ENCODE results near the gene GPC3.

The GPC3 gene

DNA sequence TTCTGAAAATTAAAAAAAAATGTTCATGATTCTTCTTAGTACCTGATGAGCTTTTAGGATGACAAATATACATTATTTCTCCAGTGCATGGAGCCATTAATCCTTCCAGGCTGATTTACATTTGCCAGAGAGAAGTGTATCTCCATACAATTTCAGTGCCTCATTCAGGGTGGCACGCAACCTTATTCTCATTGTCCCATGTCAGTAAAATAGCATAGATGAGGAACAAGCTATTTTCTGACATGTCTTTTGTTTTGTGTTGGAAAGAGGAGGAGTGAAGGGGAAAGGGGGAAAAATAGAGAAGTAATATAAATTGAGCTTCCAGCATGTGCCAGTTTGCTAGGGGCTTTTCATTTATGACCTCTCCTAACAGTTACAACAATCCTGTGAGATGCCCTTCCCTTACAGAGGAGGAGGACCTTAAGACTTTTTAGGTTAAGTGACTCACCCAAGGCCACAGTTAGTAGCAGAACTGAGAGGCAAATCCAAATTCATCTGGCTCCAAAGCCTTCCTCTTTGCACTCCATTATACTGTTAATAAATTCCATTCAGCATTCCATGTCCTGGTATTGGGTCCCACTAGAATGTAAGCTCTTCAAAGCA, 295.3 kb downstream of the GPC3 start:
- TF ChIP-seq, protein P1, sequence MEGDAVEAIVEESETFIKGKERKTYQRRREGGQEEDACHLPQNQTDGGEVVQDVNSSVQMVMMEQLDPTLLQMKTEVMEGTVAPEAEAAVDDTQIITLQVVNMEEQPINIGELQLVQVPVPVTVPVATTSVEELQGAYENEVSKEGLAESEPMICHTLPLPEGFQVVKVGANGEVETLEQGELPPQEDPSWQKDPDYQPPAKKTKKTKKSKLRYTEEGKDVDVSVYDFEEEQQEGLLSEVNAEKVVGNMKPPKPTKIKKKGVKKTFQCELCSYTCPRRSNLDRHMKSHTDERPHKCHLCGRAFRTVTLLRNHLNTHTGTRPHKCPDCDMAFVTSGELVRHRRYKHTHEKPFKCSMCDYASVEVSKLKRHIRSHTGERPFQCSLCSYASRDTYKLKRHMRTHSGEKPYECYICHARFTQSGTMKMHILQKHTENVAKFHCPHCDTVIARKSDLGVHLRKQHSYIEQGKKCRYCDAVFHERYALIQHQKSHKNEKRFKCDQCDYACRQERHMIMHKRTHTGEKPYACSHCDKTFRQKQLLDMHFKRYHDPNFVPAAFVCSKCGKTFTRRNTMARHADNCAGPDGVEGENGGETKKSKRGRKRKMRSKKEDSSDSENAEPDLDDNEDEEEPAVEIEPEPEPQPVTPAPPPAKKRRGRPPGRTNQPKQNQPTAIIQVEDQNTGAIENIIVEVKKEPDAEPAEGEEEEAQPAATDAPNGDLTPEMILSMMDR (IDR thresholded peaks at IDR 0.05; ENCODE audit: insufficient read depth, low read length, poor library complexity, severe bottlenecking) = no peak
- DNase-seq (ENCODE audit: extremely low read depth, insufficient read length) = no peak
- H3K36me3 ChIP-seq (ENCODE audit: control insufficient read depth, insufficient read depth, low read length) = no peaks in the 10 kb centered on the region
- H3K4me3 ChIP-seq (replicated peaks; ENCODE audit: low read depth, low read length) = no peak overlapping the region
- no peaks in the 10 kb centered on the region for H3K27me3 ChIP-seq (replicated peaks; ENCODE audit: control insufficient read depth, insufficient read depth, low read length)

GRCh38 chrX:133685822-133686221, 299.6 kb downstream of the GPC3 start:
- H3K36me3 ChIP-seq (ENCODE audit: control insufficient read depth, insufficient read depth, low read length) = no peaks in the 10 kb centered on the region
- H3K4me3 ChIP-seq (replicated peaks; ENCODE audit: low read depth, low read length) = no peak overlapping the region
- no peak for DNase-seq (ENCODE audit: extremely low read depth, insufficient read length)
- H3K27me3 ChIP-seq (replicated peaks; ENCODE audit: control insufficient read depth, insufficient read depth, low read length) = no peaks in the 10 kb centered on the region
- TF ChIP-seq, protein P1 (IDR thresholded peaks at IDR 0.05; ENCODE audit: insufficient read depth, low read length, poor library complexity, severe bottlenecking) = no peak

DNA sequence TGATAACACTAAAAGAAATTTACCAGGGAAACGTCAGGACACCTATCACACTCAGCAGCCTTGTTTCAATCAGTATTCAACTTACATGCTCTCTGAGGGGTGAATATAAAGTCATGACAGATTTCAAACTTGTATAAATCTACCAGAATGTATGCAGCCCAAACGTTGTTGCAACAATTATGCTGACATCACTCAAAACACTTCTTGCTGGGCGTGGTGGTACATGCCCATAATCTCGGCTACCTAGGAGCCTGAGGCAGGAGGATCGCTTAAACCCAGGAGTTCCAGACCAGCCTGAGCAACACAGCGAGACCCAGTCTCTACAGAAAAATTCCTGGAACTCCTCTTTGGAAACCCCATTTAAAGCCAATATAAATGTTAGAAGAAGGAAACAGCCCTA, 303.5 kb downstream of the GPC3 start:
- Histone ChIP-seq H3K36me3 (ENCODE audit: control insufficient read depth, insufficient read depth, low read length) (no peaks in the 10 kb centered on the region), H3K27me3 (replicated peaks; ENCODE audit: control insufficient read depth, insufficient read depth, low read length) (no peaks in the 10 kb centered on the region), H3K4me3 (replicated peaks; ENCODE audit: low read depth, low read length) (no peak overlapping the region)
- TF ChIP-seq, protein P1 (IDR thresholded peaks at IDR 0.05; ENCODE audit: insufficient read depth, low read length, poor library complexity, severe bottlenecking) = no peak
- no peak for DNase-seq (ENCODE audit: extremely low read depth, insufficient read length)

DNA sequence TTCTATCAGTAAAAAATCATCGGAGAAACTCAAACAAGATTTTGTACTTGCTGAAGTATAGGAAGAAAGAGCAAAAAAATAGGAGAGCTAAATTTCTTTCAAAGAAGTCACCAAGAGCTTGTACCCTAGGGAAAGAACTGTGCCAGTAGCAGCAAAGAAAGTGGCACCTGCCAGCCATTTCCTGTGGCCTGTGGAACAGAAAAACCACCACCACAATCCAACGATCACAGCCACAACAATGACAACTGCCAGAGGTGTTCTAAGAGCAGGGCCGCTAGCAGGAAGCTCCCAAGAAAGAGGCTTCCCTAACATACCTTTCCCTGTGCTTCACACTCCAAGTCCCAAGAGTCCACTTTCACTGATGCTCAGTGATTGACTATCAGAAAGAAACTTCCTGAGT, 304.0 kb downstream of the GPC3 start:
- H3K36me3 ChIP-seq (ENCODE audit: control insufficient read depth, insufficient read depth, low read length) = no peaks in the 10 kb centered on the region
- no peak for DNase-seq (ENCODE audit: extremely low read depth, insufficient read length)
- TF ChIP-seq, protein P1 (IDR thresholded peaks at IDR 0.05; ENCODE audit: insufficient read depth, low read length, poor library complexity, severe bottlenecking) = no peak

DNA sequence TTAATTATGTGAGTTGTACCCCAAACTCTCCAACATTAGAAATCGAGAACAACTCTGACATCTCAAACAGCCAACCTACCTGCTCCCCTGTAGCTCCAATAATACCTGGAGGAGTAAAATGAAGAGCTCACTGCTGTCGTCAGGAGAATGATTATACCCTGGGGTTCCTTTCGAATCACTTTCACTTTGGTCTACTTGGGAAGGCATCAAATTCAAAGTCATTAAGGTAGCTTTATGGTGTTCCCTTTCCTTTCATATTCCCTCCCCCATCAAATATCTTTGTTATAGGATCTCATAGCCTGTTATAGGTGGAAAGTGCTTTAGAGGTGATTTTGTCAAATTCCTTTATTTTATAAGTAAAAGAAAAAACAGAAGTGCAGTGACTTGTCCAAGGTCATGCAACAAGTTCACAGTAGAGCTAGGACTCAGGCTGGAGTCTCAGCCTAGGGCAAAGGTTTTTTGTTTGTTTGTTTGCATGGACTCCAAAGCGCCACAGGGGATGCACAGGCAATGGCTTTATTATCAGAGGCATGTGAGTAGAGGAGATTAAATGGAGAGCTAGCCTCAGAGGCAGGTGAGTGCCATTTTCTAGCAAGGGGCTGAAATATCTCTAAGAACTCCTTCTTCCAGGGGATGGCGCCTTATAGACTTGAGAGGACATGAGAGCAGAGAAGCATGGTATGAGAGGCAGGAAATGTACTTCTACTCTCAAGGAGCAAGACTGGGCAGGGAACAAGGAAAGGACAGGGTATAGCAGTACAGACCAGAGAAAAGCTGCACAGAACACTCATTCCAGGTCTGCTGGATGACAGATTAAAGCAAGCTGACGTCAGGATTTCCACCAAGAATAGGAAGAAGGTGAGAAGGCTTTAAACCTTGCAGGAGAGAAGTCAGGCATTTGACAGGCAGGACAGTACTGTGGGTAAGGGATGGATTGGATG, 308.0 kb downstream of the GPC3 start:
- no peaks in the 10 kb centered on the region for H3K27me3 ChIP-seq (replicated peaks; ENCODE audit: control insufficient read depth, insufficient read depth, low read length)
- H3K36me3 ChIP-seq (ENCODE audit: control insufficient read depth, insufficient read depth, low read length) = no peaks in the 10 kb centered on the region
- TF ChIP-seq, protein P1 (IDR thresholded peaks at IDR 0.05; ENCODE audit: insufficient read depth, low read length, poor library complexity, severe bottlenecking) = no peak
- no peak overlapping the region for H3K4me3 ChIP-seq (replicated peaks; ENCODE audit: low read depth, low read length)
- no peak for DNase-seq (ENCODE audit: extremely low read depth, insufficient read length)

More for the DNA sequence above, 304.0 kb downstream of the GPC3 start:
- Histone ChIP-seq H3K27me3 (replicated peaks; ENCODE audit: control insufficient read depth, insufficient read depth, low read length) (no peaks in the 10 kb centered on the region), H3K4me3 (replicated peaks; ENCODE audit: low read depth, low read length) (no peak overlapping the region)
